ENCODE data around the gene HEXA. TPM values are rescaled to one million over a fixed set of nuclear protein-coding genes. Genes with fewer than 3 reads are reported as not detected.

HEXA gene
- polyA plus RNA-seq, 1 donor from 2014 or later: 105 TPM

- H3K27me3 ChIP-seq (ENCODE audit: insufficient read depth, low read depth, low read length): peaks cover 36% of the 10 kb centered on the region
- H3K4me3 ChIP-seq (ENCODE audit: low read length): no peak overlapping the region
- H3K79me2 ChIP-seq (replicated peaks; ENCODE audit: insufficient read depth, low read length): no peaks in the 10 kb centered on the region
- H3K4me2 ChIP-seq (ENCODE audit: low read length): no peak overlapping the region
- H3F3A ChIP-seq (ENCODE audit: insufficient read depth, low read length, poor library complexity, severe bottlenecking): no peaks in the 10 kb centered on the region
- H3K27ac ChIP-seq (ENCODE audit: low read length): no peak overlapping the region
- H3K36me3 ChIP-seq (ENCODE audit: insufficient read depth, low read length): no peaks in the 10 kb centered on the region
- TF ChIP-seq RAD21 (conservative IDR thresholded peaks at IDR 0.05) (no peak), POLR2AphosphoS5 (IDR thresholded peaks at IDR 0.05) (no peak), MXI1 (conservative IDR thresholded peaks at IDR 0.05; ENCODE audit: poor library complexity, severe bottlenecking) (no peak), REST (IDR thresholded peaks at IDR 0.05; ENCODE audit: borderline replicate concordance) (no peak), SMC3 (conservative IDR thresholded peaks at IDR 0.05; ENCODE audit: poor library complexity) (no peak), EZH2 (IDR thresholded peaks at IDR 0.05; ENCODE audit: borderline replicate concordance, insufficient read depth, low read length, poor library complexity, severe bottlenecking) (no peak), CTCF (IDR thresholded peaks at IDR 0.05; ENCODE audit: poor library complexity, severe bottlenecking) (no peak), TAF1 (IDR thresholded peaks at IDR 0.05; ENCODE audit: low read depth) (no peak), EP300 (conservative IDR thresholded peaks at IDR 0.05; ENCODE audit: poor library complexity, severe bottlenecking) (no peak)
- no peak overlapping the region for H3K9ac ChIP-seq (ENCODE audit: low read length)
- no peaks in the 10 kb centered on the region for H4K20me1 ChIP-seq (ENCODE audit: insufficient read depth)
- no peak overlapping the region for H2AFZ ChIP-seq (ENCODE audit: low read depth, low read length)
- no peaks in the 10 kb centered on the region for H3K9me2 ChIP-seq (ENCODE audit: insufficient read depth, low read length)
- no peaks in the 10 kb centered on the region for H3K9me3 ChIP-seq (ENCODE audit: low read length)
Measured at GRCh38 chr15:72406936-72407335, 31.1 kb upstream of the HEXA start.

GRCh38 chr15:72404841-72405240 lies 29.0 kb upstream of the HEXA start:
- Histone ChIP-seq H3K27me3 (ENCODE audit: insufficient read depth, low read depth, low read length) (peaks cover 38% of the 10 kb centered on the region), H3K27ac (ENCODE audit: low read length) (no peak overlapping the region), H3K79me2 (replicated peaks; ENCODE audit: insufficient read depth, low read length) (no peaks in the 10 kb centered on the region), H3K4me3 (ENCODE audit: low read length) (no peak overlapping the region), H3K9me3 (ENCODE audit: low read length) (no peaks in the 10 kb centered on the region), H3K9ac (ENCODE audit: low read length) (no peak overlapping the region), H4K20me1 (ENCODE audit: insufficient read depth) (no peaks in the 10 kb centered on the region), H3K9me2 (ENCODE audit: insufficient read depth, low read length) (no peaks in the 10 kb centered on the region), H2AFZ (ENCODE audit: low read depth, low read length) (no peak overlapping the region), H3F3A (ENCODE audit: insufficient read depth, low read length, poor library complexity, severe bottlenecking) (no peaks in the 10 kb centered on the region), H3K4me2 (ENCODE audit: low read length) (no peak overlapping the region), H3K36me3 (ENCODE audit: insufficient read depth, low read length) (no peaks in the 10 kb centered on the region)
- TF ChIP-seq EZH2 (IDR thresholded peaks at IDR 0.05; ENCODE audit: borderline replicate concordance, insufficient read depth, low read length, poor library complexity, severe bottlenecking) (no peak), TAF1 (IDR thresholded peaks at IDR 0.05; ENCODE audit: low read depth) (no peak), SMC3 (conservative IDR thresholded peaks at IDR 0.05; ENCODE audit: poor library complexity) (no peak)

- Histone ChIP-seq H3K4me2 (ENCODE audit: low read length) (no peak overlapping the region), H3K9ac (ENCODE audit: low read length) (no peak overlapping the region), H3K36me3 (ENCODE audit: insufficient read depth, low read length) (no peaks in the 10 kb centered on the region), H3K79me2 (replicated peaks; ENCODE audit: insufficient read depth, low read length) (no peaks in the 10 kb centered on the region), H3K4me3 (ENCODE audit: low read length) (no peak overlapping the region), H3F3A (ENCODE audit: insufficient read depth, low read length, poor library complexity, severe bottlenecking) (no peaks in the 10 kb centered on the region), H2AFZ (ENCODE audit: low read depth, low read length) (no peak overlapping the region), H3K9me3 (ENCODE audit: low read length) (no peaks in the 10 kb centered on the region), H3K9me2 (ENCODE audit: insufficient read depth, low read length) (no peaks in the 10 kb centered on the region), H3K27me3 (ENCODE audit: insufficient read depth, low read depth, low read length) (peaks cover 39% of the 10 kb centered on the region), H3K27ac (ENCODE audit: low read length) (no peak overlapping the region), H4K20me1 (ENCODE audit: insufficient read depth) (no peaks in the 10 kb centered on the region)
- TF ChIP-seq EZH2 (IDR thresholded peaks at IDR 0.05; ENCODE audit: borderline replicate concordance, insufficient read depth, low read length, poor library complexity, severe bottlenecking) (no peak), SMC3 (conservative IDR thresholded peaks at IDR 0.05; ENCODE audit: poor library complexity) (no peak), REST (IDR thresholded peaks at IDR 0.05; ENCODE audit: borderline replicate concordance) (no peak), TAF1 (IDR thresholded peaks at IDR 0.05; ENCODE audit: low read depth) (no peak), CTCF (IDR thresholded peaks at IDR 0.05; ENCODE audit: poor library complexity, severe bottlenecking) (no peak), RAD21 (conservative IDR thresholded peaks at IDR 0.05) (no peak), MXI1 (conservative IDR thresholded peaks at IDR 0.05; ENCODE audit: poor library complexity, severe bottlenecking) (no peak), POLR2AphosphoS5 (IDR thresholded peaks at IDR 0.05) (no peak), EP300 (conservative IDR thresholded peaks at IDR 0.05; ENCODE audit: poor library complexity, severe bottlenecking) (no peak)
Measured at GRCh38 chr15:72404356-72404755, 28.5 kb upstream of the HEXA start.

All from neural cell (in vitro differentiated cells).